GM18498 (cell line): ENCODE measurements around the gene CCR4.
"Not testable (repeated sequence)": the region's sequence is repeated elsewhere in the genome, so short reads cannot be mapped to it uniquely, and the experiment has no call there.

Source experiments
- ATAC-seq: cut with Tn5 transposase; IDR thresholded peaks from one replicate; pipeline ENCODE4 v1.9.1; 2021; ENCODE audit warnings: mild to moderate bottlenecking, moderate library complexity; ENCODE audit not compliant: unreplicated experiment

Gene CCR4

DNA sequence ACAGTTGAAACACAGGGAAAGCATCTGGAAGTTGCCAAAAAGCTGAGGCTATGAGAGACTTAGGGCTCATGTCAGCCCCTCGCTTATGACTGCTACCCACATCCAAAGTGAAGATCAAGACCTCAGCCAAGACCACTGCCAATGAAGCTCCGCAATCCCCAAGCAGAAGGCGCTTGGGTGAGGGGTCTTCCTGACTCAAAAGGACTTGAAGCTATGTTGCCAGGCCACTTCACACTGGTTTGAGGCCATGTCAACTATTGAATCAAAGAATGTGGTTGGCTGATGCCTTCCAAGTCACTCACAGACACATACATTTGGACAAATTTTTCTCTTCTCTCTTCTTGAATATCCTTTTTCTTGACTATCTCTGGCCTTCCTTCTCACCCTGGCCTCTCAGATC is 928 bp upstream of the CCR4 start:
- ATAC-seq: no peak

DNA sequence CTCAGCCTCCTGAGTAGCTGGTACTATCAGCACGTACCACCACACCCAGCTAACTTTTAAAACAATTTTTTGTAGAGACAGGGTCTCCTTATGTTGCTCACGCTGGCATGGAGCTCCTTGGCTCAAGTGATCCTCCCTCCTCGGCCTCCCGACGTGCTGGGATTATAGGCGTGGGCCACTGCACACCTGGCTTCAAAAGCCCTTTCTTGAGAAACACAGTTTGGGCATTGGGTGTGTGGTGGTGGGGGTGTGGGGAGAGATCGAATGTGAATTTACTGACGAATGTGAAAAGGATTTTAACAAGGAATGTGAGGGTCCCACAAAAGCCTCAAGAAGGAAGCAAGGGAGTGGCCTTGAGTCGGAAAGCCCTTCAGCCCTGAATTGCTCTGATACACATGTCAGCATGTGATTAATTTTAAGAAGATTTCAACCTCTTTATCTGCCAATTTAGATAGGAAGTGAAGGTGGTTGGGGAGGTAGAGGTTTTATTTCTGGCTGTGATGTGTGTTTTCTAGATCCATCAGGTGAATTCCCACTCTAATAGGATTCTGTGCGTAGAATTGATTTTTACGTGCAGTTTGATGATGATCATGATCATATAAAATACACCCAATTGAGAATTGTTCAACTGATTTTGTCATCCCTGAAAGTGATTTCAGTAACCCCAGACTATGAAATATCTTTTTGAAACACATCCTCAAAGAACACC is 1.1 kb downstream of the CCR4 start:
- ATAC-seq: no peak

DNA sequence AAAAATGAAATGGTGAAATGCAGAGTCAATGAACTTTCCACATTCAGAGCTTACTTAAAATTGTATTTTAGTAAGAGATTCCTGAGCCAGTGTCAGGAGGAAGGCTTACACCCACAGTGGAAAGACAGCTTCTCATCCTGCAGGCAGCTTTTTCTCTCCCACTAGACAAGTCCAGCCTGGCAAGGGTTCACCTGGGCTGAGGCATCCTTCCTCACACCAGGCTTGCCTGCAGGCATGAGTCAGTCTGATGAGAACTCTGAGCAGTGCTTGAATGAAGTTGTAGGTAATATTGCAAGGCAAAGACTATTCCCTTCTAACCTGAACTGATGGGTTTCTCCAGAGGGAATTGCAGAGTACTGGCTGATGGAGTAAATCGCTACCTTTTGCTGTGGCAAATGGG is 3.1 kb downstream of the CCR4 start:
- ATAC-seq: no peak

DNA sequence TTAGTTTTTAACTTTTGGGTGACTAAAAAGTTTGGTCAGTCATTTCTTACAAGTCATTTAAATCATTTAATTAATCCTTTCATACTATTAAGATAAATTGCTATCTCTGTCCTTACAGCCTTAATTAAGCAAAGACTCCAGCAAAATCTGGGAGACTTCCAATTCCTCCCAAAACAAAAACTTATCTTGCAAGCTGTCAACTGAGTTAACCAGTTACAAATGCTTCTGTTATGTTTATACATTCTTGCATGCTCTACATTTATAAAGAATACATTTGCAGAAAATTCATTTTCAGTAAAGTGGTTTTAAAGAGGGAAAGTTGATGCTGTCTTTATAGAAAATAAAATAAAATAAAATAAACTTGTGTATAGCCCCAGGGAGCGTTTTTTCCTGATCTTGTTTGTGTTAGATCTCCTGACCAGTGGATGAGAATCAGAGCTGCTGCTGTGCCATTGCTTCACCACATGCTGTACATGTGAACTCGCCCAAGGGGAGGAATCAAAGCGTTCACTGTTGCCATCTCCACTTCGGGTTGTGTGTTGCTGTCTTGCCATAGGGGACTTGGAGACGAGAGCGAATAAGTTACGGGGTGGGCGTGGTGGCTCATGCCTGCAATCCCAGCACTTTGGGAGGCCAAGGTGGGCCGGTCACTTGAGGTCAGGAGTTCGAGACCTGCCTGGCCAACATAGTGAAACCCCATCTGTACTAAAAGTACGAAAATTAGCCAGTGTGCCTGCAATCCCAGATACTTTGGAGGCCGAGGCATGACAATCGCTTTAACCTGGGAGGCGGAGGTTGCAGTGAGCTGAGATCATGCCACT is 5.5 kb downstream of the CCR4 start:
- ATAC-seq: no peak

DNA sequence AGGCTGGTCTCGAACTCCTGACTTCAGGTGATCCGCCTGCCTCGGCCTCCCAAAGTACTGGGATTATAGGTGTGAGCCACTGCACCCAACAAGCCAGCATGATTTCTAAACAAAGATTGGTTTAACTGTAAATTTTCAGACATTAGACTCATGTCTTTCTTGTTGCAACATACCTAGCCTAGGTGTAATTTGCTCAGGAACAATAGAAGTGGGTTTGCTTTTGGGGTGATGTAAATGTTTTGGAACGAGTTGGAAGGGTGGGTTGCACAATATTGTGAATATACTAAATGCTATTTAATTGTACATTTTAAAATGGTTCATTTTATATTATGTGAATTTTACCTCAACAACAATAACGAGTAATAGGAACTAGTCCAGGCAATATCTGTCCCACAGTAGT is 7.1 kb downstream of the CCR4 start:
- ATAC-seq: no peak

DNA sequence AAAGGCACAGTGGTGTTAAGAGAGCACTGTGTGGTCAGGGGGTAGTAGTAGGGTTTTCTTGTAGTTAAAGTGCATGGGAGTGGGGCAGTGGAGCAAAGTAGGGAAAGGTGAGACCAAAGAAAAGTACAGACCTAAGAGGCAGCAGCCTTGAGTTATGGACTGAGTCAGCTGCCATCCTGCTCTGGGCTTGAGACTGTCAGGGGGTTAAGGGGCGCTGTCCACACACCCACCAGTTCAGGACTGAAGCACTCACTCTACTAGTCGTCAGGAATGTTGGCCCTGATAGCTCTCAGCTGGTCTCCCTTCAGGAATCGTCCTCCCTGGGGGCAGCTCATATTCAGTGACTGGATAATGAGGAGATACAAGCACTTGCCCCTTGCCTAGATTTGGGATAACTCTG is 7.9 kb downstream of the CCR4 start:
- no peak for ATAC-seq

DNA sequence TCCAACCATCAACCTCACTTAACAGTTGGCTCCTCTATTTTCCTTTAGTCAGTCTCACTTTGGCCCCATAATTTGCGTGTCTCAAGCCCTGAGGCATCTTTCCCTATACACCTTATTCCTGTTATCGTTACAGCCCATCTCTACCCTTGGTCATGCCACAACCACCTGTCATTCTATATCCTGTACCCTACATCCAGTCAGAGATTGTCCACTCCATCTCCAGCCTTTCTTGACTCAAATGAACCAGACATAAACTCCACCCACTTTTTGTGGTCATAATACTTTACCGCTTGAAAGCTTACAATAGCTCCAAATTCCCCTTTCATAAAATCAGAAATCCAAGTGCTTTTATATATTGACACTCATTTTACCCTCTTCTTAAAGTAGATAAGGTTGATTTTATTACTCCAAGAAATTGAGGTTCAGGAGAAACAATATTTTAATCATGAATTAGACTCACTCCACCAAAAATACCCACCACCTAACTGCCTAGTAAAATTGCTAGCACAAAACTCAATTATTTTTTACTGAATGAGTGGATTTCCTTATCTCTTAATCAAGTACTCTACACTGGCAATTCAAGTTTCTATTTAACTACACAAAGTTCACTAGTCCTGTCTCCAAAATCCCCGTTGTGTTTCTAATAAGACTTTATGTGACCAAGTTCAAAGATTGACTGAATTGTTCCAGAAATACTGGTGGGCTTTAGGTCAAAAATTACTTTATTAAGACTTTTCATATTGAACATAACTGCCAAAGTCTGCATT is 9.1 kb downstream of the CCR4 start:
- ATAC-seq: peak; percentile 60

DNA sequence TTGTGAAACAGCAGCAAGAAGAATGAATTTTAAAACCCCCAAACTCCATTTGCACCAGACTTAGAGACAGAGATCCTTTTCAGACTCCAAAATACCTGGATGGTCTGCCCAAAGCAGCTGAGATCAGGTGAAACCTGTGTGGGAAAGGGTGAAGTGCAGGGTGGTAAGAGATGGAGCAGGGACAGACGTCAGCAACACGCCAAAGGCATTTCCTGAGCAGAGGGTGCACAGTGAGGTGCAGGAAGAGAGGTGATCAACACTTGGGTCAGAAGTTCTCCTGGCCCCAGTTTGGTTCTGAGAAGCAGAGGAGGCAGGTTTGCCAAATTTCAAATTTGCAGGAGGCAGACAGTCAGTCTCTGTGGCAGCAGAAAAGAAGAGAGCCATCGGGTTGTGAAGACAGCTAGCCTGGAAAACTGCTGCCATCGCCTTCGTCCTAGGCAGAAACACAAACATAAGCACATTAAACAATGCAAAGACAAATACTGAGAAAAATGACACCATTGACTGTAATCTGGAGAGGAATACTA is 9.8 kb downstream of the CCR4 start:
- ATAC-seq: no peak

DNA sequence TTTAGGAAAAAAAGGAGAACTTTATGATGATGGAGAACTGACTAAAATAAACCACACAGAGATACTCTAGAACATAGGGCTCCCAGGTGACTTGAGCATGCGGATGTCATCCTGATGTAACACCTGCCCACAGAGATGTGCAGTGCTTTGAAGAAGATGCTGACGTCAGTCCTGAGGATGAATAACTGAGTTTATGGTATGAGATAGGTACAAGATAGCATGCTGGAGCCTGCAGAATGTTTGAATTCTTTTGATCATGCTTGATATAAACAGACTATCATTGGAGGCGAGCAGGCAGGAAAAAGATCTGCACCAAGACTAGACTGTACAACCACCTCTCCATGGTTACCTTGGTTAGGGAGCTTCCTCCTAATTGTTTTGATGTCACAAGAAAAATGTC is 12.4 kb downstream of the CCR4 start:
- no peak for ATAC-seq

DNA sequence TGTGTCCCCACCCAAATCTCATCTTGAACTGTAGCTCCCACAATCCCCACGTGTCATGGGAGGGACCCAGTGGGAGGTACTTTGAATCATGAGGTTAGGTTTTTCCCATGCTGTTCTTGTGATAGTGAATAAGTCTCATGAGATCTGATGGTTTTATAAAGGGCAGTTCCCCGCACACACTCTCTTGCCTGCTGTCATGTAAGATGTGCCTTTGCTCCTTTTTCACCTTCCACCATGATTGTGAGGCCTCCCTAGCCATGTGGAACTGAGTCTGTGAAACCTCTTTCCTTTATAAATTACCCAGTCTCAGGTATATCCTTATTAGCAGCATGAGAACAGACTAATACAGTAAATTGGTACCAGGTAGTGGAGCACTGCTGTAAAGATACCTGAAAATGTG is 13.3 kb downstream of the CCR4 start:
- not testable (repeated sequence) for ATAC-seq

DNA sequence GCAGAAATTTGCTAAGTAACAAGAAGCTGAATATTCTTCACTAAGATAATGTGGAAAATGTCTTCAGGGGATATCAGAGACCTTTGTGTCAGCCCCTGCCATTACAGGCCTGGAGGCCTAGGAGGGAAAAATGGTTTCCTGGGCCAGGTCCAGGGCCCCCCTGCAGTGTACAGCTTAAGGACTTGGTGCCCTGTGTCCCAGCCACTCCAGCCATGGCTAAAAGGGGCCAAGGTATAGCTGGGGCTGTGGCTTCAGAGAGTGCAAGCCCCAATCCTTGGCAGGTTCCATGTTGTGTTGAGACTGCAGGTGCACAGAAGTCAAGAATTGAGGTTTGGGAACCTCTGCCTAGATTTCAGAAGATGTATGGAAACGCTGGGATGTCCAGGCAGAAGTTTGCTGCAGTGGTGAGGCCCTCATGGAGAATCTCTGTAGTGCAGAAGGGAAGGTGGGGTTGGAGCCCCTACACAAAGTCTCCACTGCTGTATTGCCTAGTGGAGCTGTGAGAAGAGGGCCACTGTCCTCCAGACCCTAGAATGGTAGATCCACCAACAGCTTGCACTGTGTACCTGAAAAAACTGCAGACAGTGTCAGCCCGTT is 14.3 kb downstream of the CCR4 start:
- ATAC-seq: not testable (repeated sequence)

DNA sequence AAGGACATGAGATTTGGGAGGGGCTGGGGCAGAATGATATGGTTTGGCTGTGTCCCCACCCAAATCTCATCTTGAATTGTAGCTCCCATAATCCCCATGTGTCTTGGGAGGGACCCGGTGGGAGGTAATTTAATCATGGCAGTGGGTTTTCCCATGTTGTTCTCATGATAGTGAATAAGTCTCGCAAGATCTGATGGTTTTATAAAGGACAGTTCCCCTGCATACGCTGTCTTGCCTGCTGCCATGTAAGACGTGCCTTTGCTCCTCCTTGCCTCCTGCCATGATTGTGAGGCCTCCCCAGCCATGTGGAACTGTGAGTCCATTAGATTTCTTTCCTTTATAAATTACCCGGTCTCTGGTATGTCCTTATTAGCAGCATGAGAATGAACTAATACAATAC is 15.2 kb downstream of the CCR4 start:
- ATAC-seq: not testable (repeated sequence)

DNA sequence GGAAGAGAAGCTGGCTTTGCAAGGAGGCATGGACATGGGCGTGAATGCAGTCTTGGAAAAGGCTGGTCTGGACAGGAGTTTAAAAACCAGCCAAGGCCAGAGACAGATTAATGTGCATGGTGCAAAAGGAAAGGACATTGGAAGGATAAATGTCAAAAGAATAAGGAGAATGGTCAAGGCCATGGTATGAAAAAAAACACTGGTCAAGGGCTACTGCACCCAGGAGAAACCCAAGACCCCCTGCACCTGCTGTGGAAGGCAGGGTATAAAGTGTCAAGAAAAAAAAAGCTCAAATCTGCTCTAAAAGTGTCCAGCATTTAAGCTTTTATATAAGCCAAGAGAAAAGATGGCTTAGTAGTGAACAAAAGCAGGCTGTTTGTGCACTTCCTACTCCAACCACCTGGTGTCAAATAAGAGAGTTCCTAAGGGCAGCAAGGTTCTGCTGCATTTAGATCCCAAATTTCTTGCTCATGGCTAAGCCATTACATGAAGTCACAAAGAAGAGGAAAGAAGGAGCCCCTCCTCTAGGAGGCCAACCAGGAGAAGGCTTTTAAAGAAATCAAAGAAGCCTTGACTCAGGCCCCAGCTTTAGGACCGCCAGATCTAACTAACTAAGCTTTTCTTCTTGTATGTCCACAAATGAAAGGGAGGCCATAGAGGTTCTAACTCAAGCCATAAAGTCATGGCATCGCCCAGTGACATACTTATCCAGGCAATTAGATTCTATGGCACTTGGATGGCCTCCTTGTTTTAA is 16.9 kb downstream of the CCR4 start:
- ATAC-seq: no peak

DNA sequence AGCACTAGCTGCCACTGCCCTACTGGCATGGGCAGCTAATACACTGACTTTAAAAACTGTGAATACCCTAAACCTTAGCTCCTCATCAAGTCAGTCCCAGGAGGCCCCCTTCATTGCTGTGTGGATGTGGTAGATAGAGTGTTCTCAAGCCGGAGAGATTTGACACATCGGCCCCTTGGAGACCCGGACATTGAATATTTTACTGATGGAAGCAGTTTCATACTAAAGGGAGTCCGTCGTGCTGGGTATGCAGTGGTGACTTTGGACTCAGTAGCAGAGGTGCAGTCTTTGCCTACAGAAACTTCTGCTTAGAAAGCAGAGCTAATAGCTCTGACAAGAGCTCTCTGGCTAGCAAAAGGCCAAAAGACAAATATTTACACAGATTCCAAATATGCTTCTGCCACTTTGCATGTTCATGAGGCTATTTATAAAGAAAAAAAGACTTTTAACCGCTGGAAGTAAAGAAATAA is 17.5 kb downstream of the CCR4 start:
- ATAC-seq: no peak

DNA sequence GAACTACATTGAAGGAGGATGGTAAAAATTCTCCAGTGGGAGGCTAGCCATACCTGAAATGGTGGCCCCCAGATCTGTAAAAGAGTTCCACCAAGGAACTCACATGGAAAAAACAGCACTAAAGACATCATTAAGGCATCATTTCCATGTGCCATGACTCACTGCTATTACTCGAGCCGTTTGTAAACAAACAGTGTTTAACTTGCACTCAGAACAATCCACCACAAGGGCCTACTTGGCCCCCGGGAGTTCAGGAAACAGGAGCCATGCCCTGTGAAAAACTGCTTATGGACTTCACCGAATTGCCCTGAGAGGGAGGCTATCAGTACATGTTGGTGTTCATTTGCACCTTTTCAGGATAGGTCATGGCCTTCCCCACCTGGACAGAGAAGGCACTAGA is 18.2 kb downstream of the CCR4 start:
- no peak for ATAC-seq

DNA sequence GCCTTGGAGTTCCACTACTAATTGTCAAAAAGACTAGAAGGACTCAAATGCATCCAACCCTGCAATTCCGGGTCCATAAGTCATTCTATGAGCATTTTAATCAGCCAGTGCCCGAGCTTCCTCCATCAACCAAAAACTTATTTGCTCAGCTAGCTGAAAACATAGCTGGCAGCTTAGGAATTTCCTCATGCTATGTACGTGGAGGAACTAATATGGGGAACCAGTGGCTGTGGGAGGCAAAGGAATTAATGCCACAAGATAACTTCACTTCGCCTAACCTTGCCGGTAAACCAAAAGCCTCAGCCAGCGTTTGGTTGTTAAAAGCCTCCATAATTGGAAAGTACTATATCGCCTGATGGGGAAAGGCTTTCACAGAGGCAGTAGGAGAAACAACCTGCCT is 19.8 kb downstream of the CCR4 start:
- ATAC-seq: not testable (repeated sequence)

DNA sequence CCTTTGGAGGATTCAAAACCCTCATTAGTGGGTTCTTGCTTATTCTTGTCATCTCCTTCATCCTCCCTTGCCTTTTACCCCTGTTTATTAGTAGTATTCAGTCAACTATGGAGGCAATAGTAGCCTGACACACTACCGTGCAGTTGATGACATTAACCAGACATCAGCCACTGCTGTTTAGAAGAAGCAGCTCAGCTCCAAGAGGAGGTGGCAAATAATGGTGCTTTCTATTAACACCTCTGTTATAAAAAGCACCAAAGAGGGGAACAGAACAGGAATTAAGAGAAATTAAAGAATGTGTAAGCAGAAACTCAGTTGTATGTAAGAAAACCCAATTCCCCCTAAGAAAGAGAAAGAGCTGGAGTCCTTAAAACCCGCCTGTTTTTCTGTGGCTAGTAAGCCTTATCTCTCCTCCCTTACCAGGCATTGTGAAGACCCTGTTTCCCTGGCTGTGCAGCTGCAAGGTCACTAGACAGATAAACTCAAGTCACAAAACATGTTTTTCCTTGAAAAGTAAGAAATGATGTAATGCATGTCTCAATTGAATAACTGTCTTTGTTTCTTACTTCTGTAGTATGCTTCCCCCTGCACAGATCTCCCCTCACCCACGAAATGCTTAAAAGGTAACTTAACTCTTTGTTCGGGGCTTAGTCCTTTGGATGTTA is 21.2 kb downstream of the CCR4 start:
- no peak for ATAC-seq

DNA sequence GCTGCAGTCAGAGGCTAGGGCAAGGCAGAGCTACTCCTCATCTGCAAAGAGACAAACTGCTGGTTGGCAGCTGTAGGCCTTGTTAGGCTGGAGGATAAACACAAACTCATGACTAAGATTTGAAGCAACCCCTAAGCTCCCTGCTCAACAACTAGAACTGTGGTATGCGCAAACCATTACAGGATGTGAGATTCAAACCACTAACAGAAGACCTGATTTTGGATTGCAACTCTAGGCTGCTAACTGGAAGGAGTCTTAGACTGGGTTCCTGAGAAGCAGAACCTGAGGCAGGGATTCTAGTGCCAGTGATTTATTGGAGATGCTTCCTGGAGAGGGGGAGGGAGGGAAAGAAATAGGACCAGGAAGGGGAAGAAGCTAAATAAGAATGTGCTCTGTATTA is 22.5 kb downstream of the CCR4 start:
- peak; percentile 83 for ATAC-seq

DNA sequence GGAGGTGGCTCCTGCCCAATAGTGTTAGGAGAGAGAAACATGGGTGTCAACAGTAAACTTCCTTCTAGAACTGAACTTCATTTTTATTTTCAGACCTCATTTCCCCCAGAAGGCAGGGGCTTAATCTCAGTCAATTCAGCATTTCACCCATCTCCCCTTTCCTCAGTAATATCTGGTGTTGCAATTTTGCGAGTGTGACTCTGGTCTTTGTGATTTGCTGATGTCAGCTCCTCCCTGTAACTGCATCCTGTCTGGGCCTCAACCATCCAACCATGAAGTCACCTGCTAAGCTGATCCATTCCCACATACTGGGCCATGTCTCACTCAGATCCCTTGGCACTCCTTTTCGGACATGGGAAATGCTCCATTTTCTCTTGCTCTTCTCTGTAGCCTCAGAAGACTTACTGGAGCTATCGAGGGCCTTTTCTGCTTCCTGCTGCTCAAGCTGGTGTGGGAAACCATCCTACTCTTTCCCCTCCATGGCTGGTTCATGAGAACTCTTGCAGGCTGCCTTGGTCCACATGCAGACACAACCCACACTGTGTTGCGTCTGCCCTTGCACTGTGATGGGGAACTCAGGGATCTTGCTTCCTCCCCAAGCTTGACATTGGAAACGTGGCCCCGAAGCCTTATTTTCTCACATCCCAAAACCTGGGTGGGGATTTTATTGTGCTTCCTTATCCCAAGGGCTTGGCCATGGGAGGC is 24.6 kb downstream of the CCR4 start:
- no peak for ATAC-seq
